Endodermal cell (in vitro differentiated cells): ENCODE data around the gene PPP1R37. TPM values are rescaled to one million over a fixed set of nuclear protein-coding genes. Genes with fewer than 3 reads are reported as not detected.

Source experiments
- DNase-seq: peaks from one replicate; pipeline ENCODE4 v3.0.0-alpha.2; 2017
- H3K27ac ChIP-seq: 2 replicates; pipeline ENCODE4 v1.5.1; 2013; ENCODE audit warnings: mild to moderate bottlenecking, low read depth, low read length, moderate library complexity
- H3K27me3 ChIP-seq: 2 replicates; pipeline ENCODE4 v1.6.1; 2013; ENCODE audit warnings: mild to moderate bottlenecking, low read length, moderate library complexity; ENCODE audit not compliant: insufficient read depth, control insufficient read depth, poor library complexity, severe bottlenecking
- H3K36me3 ChIP-seq: 2 replicates; pipeline ENCODE4 v1.7.0; 2013; ENCODE audit warnings: mild to moderate bottlenecking, low read length, moderate library complexity; ENCODE audit not compliant: control insufficient read depth, insufficient read depth
- H3K4me1 ChIP-seq: one replicate; pipeline ENCODE4 v1.7.0; 2013; ENCODE audit warnings: low read length; ENCODE audit not compliant: control insufficient read depth, insufficient read depth
- H3K4me3 ChIP-seq: 2 replicates; pipeline ENCODE4 v1.5.1; 2013; ENCODE audit warnings: mild to moderate bottlenecking, low read length, moderate library complexity
- H3K9ac ChIP-seq: 2 replicates; pipeline ENCODE4 v1.6.1; 2013; ENCODE audit warnings: mild to moderate bottlenecking, low read length, moderate library complexity; ENCODE audit not compliant: poor library complexity, severe bottlenecking; ENCODE audit errors: extremely low read depth
- H3K9me3 ChIP-seq: 2 replicates; pipeline ENCODE4 v1.6.1; 2013; ENCODE audit warnings: mild to moderate bottlenecking, low read length, moderate library complexity; ENCODE audit not compliant: control insufficient read depth
- H3K27ac Mint-ChIP-seq: 2 replicates; pipeline ENCODE4 v1.8.0; 2020; ENCODE audit warnings: mixed read lengths
- H3K27me3 Mint-ChIP-seq: 2 replicates; pipeline ENCODE4 v1.8.0; 2021; ENCODE audit warnings: mild to moderate bottlenecking, mixed read lengths; ENCODE audit not compliant: insufficient read depth
- H3K36me3 Mint-ChIP-seq: 2 replicates; pipeline ENCODE4 v1.8.0; 2020; ENCODE audit warnings: low read depth, mixed read lengths
- H3K4me1 Mint-ChIP-seq: 2 replicates; pipeline ENCODE4 v1.8.0; 2020; ENCODE audit warnings: mixed read lengths
- H3K4me3 Mint-ChIP-seq: 2 replicates; pipeline ENCODE4 v1.8.0; 2020; ENCODE audit warnings: mild to moderate bottlenecking, moderate library complexity, mixed read lengths
- H3K9me3 Mint-ChIP-seq: 2 replicates; pipeline ENCODE4 v1.8.0; 2020; ENCODE audit warnings: mild to moderate bottlenecking, mixed read lengths
- WGBS, 2 experiments: methylation state at CpG; one replicate each; pipeline versions ENCODE4 v1.1.5 to v1.1.7; 2013; ENCODE audit warnings: missing lambda C conversion rate in 2 of 2, mixed read lengths in 1 of 2; ENCODE audit not compliant: insufficient coverage in 1 of 2, insufficient read length in 1 of 2; 5-methylcytosine and 5-hydroxymethylcytosine counted together
- total RNA-seq, 2 donors: library from RNA; stranded (reverse); fragmentation: NEBNext Ultra II Directional in 1 of 2; extraction: Animal tissue kit (Norgen Biotek cat#: 25700) in 1 of 2; gene quantifications; 2 replicates in 1 of 2; 3 replicates in 1 of 2; pipeline ENCODE4 v1.2.1, GENCODE V29; 2021
- TF ChIP-seq, protein P1 (sequence below): fragments of 200-600 bp; sonication (generic); conservative IDR thresholded peaks from 2 replicates; pipeline ENCODE4 v1.5.0; 2021; ENCODE audit warnings: antibody characterized with exemption, mild to moderate bottlenecking

Gene PPP1R37
- total RNA-seq, 2 donors from 2014 or later: 23.6 to 32.5 TPM

DNA sequence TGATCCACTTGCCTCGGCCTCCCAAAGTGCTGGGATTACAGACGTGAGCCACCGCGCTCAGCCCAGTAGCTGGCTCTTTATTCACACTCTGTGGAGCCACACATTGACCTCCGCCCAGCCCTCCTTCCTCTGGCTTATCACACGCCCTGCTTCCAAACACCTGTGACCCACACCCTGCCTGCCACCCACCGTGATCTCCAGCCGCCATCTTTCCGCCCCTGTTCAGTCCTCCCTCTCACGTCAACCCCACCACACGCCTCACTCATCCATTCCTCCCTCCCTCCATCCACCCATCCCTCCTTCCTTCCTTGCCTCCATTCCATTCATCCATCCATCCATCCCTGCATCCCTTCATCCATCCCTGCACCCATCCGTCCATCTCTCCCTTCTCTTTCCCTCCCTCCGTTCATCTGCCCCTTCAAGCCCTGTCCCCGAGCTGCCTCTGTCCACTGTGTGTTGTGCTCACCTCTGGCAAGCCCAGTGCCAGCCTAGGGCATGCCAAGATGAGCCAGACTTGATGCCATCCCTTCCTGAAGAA is 34.3 kb upstream of the PPP1R37 start:
- H3K4me3 Mint-ChIP-seq: no peak overlapping the region
- WGBS, 2 experiments: 88% methylated on average over 14 of the region's 14 CpGs
- Histone ChIP-seq H3K4me1 (no peaks in the 10 kb centered on the region), H3K9ac (no peak overlapping the region), H3K4me3 (no peak overlapping the region), H3K36me3 (peaks cover 77% of the 10 kb centered on the region), H3K27me3 (no peaks in the 10 kb centered on the region), H3K9me3 (no peaks in the 10 kb centered on the region), H3K27ac (no peak overlapping the region)
- H3K36me3 Mint-ChIP-seq: peaks cover 76% of the 10 kb centered on the region
- no peaks in the 10 kb centered on the region for H3K27me3 Mint-ChIP-seq
- H3K27ac Mint-ChIP-seq: no peak overlapping the region
- peaks cover 2% of the 10 kb centered on the region for H3K4me1 Mint-ChIP-seq
- TF ChIP-seq, protein P1, sequence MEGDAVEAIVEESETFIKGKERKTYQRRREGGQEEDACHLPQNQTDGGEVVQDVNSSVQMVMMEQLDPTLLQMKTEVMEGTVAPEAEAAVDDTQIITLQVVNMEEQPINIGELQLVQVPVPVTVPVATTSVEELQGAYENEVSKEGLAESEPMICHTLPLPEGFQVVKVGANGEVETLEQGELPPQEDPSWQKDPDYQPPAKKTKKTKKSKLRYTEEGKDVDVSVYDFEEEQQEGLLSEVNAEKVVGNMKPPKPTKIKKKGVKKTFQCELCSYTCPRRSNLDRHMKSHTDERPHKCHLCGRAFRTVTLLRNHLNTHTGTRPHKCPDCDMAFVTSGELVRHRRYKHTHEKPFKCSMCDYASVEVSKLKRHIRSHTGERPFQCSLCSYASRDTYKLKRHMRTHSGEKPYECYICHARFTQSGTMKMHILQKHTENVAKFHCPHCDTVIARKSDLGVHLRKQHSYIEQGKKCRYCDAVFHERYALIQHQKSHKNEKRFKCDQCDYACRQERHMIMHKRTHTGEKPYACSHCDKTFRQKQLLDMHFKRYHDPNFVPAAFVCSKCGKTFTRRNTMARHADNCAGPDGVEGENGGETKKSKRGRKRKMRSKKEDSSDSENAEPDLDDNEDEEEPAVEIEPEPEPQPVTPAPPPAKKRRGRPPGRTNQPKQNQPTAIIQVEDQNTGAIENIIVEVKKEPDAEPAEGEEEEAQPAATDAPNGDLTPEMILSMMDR: no peak
- H3K9me3 Mint-ChIP-seq: no peaks in the 10 kb centered on the region
- no peak for DNase-seq

DNA sequence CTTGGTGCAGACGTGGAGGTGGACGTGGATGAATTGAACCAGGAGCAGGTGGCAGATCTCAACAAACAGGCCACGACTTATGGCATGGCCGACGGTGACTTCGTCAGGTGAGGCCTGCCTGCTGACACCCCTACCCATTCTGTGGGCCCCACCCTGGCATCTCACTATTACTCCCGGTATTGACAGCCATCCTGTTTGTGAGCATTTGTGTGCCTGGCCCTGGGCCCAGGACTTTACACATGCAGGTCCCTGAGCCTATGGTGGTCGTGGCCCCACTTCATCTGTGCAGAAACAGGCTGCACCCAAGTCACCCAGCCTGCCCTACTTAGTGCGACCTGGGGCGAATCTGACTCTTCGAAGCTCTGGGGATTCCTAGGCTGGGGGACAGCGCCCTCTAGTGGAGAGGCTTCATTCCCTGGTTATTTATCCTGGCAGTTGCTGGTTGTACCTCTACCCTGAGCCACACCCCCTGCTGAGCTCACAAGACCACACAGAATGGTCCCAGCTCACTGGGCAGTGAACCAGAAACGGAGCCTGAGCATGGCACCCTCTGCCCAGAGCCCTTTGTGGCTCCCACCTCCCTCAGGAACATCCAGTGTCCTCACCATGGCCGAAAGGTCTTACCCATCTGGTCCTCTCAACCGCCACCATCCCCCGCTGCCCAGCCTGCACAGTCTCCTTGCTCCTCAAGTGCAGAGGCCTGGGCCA is 33.6 kb upstream of the PPP1R37 start:
- Histone ChIP-seq H3K36me3 (peaks cover 75% of the 10 kb centered on the region), H3K27me3 (no peaks in the 10 kb centered on the region), H3K9me3 (no peaks in the 10 kb centered on the region), H3K4me3 (no peak overlapping the region), H3K9ac (no peak overlapping the region), H3K27ac (no peak overlapping the region), H3K4me1 (no peaks in the 10 kb centered on the region)
- peaks cover 72% of the 10 kb centered on the region for H3K36me3 Mint-ChIP-seq
- TF ChIP-seq, protein P1: peak; percentile 92
- no peaks in the 10 kb centered on the region for H3K9me3 Mint-ChIP-seq
- no peak overlapping the region for H3K4me3 Mint-ChIP-seq
- WGBS, 2 experiments: 77 to 83% methylated on average over 8 to 16 of the region's 16 CpGs
- peaks cover 2% of the 10 kb centered on the region for H3K4me1 Mint-ChIP-seq
- peak; percentile 98 for DNase-seq
- H3K27ac Mint-ChIP-seq: peak overlapping the region; percentile 81
- no peaks in the 10 kb centered on the region for H3K27me3 Mint-ChIP-seq

DNA sequence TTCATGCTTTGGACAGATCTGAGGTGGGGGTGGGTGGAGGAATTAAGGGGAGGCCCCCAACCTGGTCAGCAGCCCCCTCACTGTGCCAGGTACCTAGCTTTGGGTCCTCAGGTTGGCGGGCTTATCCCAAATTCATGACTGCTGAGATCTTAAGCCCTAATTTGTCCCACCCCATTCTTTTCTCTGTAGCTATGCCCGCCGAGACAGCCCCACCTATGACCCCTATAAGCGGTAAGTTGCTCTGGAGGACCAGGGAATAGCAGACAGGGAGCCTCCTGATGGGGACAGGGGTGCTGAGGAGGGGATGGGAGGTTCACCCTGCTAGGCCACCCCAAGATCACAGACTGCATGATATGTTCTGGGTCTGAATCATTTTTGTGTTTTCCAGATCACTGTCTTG is 31.0 kb upstream of the PPP1R37 start:
- 82 to 87% methylated on average over 4 of the region's 4 CpGs for WGBS, 2 experiments
- Histone ChIP-seq H3K27ac (no peak overlapping the region), H3K9me3 (no peaks in the 10 kb centered on the region), H3K36me3 (peaks cover 63% of the 10 kb centered on the region), H3K9ac (no peak overlapping the region), H3K27me3 (no peaks in the 10 kb centered on the region), H3K4me1 (no peaks in the 10 kb centered on the region), H3K4me3 (no peak overlapping the region)
- Mint-ChIP-seq H3K27me3 (no peaks in the 10 kb centered on the region), H3K36me3 (peaks cover 70% of the 10 kb centered on the region), H3K4me1 (peaks cover 6% of the 10 kb centered on the region), H3K4me3 (no peak overlapping the region), H3K9me3 (no peaks in the 10 kb centered on the region), H3K27ac (no peak overlapping the region)
- no peak for DNase-seq
- TF ChIP-seq, protein P1: no peak
